Right lobe of liver (tissue), 4 donors: ENCODE results near the gene PLA2G4F.

ENCODE experiments used
- POLR2A ChIP-seq: fragments of 450-650 bp; IDR thresholded peaks from one replicate; pipeline ENCODE4 v1.6.1; 2017; ENCODE audit warnings: antibody characterized with exemption, mild to moderate bottlenecking
- TF ChIP-seq, protein P1 (sequence below), 4 donors: fragments of 200-600 bp in 3 of 4; fragments of 450-650 bp in 1 of 4; IDR thresholded peaks; one replicate each; pipeline versions ENCODE4 v1.5.1 to v1.8.0; 2016 to 2022; ENCODE audit warnings: antibody characterized with exemption in 4 of 4, mild to moderate bottlenecking in 2 of 4
- donor health status: DM: no; HTN: no; CAD: no.
- donor health status: DM: no; HTN: no; CAD: no.
- donor health status: DM: no; HTN: yes; CAD: no.

- TF ChIP-seq POLR2A: no peak
- TF ChIP-seq, protein P1, sequence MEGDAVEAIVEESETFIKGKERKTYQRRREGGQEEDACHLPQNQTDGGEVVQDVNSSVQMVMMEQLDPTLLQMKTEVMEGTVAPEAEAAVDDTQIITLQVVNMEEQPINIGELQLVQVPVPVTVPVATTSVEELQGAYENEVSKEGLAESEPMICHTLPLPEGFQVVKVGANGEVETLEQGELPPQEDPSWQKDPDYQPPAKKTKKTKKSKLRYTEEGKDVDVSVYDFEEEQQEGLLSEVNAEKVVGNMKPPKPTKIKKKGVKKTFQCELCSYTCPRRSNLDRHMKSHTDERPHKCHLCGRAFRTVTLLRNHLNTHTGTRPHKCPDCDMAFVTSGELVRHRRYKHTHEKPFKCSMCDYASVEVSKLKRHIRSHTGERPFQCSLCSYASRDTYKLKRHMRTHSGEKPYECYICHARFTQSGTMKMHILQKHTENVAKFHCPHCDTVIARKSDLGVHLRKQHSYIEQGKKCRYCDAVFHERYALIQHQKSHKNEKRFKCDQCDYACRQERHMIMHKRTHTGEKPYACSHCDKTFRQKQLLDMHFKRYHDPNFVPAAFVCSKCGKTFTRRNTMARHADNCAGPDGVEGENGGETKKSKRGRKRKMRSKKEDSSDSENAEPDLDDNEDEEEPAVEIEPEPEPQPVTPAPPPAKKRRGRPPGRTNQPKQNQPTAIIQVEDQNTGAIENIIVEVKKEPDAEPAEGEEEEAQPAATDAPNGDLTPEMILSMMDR (IDR thresholded peaks at IDR 0.05): no peak
These were observed 15.4 kb upstream of the PLA2G4F start for GRCh38 chr15:42171795-42172194.
